Type B pancreatic cell (in vitro differentiated cells): Measurements from ENCODE around the gene GP5. TPM values are rescaled to one million over a fixed set of nuclear protein-coding genes. Genes with fewer than 3 reads are reported as not detected.
A peak's percentile ranks its signal among the peaks of the same experiment; 100 is the strongest.

ENCODE experiments used
- DNase-seq: peaks from one replicate; pipeline ENCODE4 v3.0.0; 2021; ENCODE audit warnings: mixed read lengths; ENCODE audit not compliant: unreplicated experiment; ENCODE audit errors: extremely low spot score
- H3K27ac Mint-ChIP-seq: 2 replicates; pipeline ENCODE4 v1.8.0; 2021; ENCODE audit warnings: mild to moderate bottlenecking, mixed read lengths
- H3K27me3 Mint-ChIP-seq: 2 replicates; pipeline ENCODE4 v1.8.0; 2021; ENCODE audit warnings: mixed read lengths
- H3K36me3 Mint-ChIP-seq: 2 replicates; pipeline ENCODE4 v1.8.0; 2021; ENCODE audit warnings: mixed read lengths
- H3K4me1 Mint-ChIP-seq: one replicate; pipeline ENCODE4 v1.8.0; 2021; ENCODE audit warnings: mixed read lengths; ENCODE audit not compliant: unreplicated experiment
- H3K4me3 Mint-ChIP-seq: 2 replicates; pipeline ENCODE4 v1.8.0; 2021; ENCODE audit warnings: mild to moderate bottlenecking, mixed read lengths
- H3K9me3 Mint-ChIP-seq: 2 replicates; pipeline ENCODE4 v1.8.0; 2021; ENCODE audit warnings: mixed read lengths
- CTCF ChIP-seq: fragments of 200-600 bp; sonication (generic); conservative IDR thresholded peaks from 2 replicates; pipeline ENCODE4 v1.5.0; 2021; ENCODE audit warnings: antibody characterized with exemption, mild to moderate bottlenecking
- total RNA-seq: library from RNA; stranded (reverse); gene quantifications from 2 replicates; pipeline ENCODE4 v1.2.1, GENCODE V29; 2021; ENCODE audit warnings: low replicate concordance

The GP5 gene
- total RNA-seq, 1 donor from 2014 or later, result 0.10 TPM

- no peak overlapping the region for H3K4me3 Mint-ChIP-seq
These were observed 21.4 kb downstream of the GP5 start for GRCh38 chr3:194377708-194378107.

GRCh38 chr3:194376241-194376560 is 22.9 kb downstream of the GP5 start:
- no peak overlapping the region for H3K4me3 Mint-ChIP-seq
- H3K4me1 Mint-ChIP-seq, result peaks cover 10% of the 10 kb centered on the region
- no peak overlapping the region for H3K27ac Mint-ChIP-seq
- H3K27me3 Mint-ChIP-seq, result peaks cover 13% of the 10 kb centered on the region
- no peak for TF ChIP-seq CTCF
- DNase-seq, result no peak
- no peaks in the 10 kb centered on the region for H3K36me3 Mint-ChIP-seq
- H3K9me3 Mint-ChIP-seq, result no peaks in the 10 kb centered on the region

More at GRCh38 chr3:194377708-194378107, 21.4 kb downstream of the GP5 start:
- no peak overlapping the region for H3K27ac Mint-ChIP-seq
- peaks cover 13% of the 10 kb centered on the region for H3K27me3 Mint-ChIP-seq
- peaks cover 14% of the 10 kb centered on the region for H3K4me1 Mint-ChIP-seq
- H3K36me3 Mint-ChIP-seq, result no peaks in the 10 kb centered on the region
- H3K9me3 Mint-ChIP-seq, result no peaks in the 10 kb centered on the region
- no peak for DNase-seq
- no peak for TF ChIP-seq CTCF

GRCh38 chr3:194375473-194376240 is 23.4 kb downstream of the GP5 start:
- no peak for DNase-seq
- H3K27me3 Mint-ChIP-seq, result peaks cover 16% of the 10 kb centered on the region
- TF ChIP-seq CTCF, result no peak
- H3K4me3 Mint-ChIP-seq, result peak overlapping the region; percentile 61
- peak overlapping the region; percentile 68 for H3K27ac Mint-ChIP-seq
- no peaks in the 10 kb centered on the region for H3K36me3 Mint-ChIP-seq
- H3K4me1 Mint-ChIP-seq, result peaks cover 12% of the 10 kb centered on the region
- H3K9me3 Mint-ChIP-seq, result no peaks in the 10 kb centered on the region

- Mint-ChIP-seq H3K27ac (no peak overlapping the region), H3K4me1 (peaks cover 17% of the 10 kb centered on the region), H3K4me3 (no peak overlapping the region), H3K9me3 (no peaks in the 10 kb centered on the region), H3K27me3 (peaks cover 22% of the 10 kb centered on the region), H3K36me3 (no peaks in the 10 kb centered on the region)
- no peak for TF ChIP-seq CTCF
- DNase-seq, result no peak
These were observed 24.1 kb downstream of the GP5 start for GRCh38 chr3:194374935-194375334.

- no peak overlapping the region for H3K27ac Mint-ChIP-seq
- no peaks in the 10 kb centered on the region for H3K36me3 Mint-ChIP-seq
- no peaks in the 10 kb centered on the region for H3K9me3 Mint-ChIP-seq
- no peak overlapping the region for H3K4me3 Mint-ChIP-seq
- H3K27me3 Mint-ChIP-seq, result peaks cover 29% of the 10 kb centered on the region
- no peak for TF ChIP-seq CTCF
- no peak for DNase-seq
- H3K4me1 Mint-ChIP-seq, result peaks cover 20% of the 10 kb centered on the region
These were observed 25.2 kb downstream of the GP5 start for GRCh38 chr3:194373899-194374298.
